GM12878 (cell line): ENCODE measurements around the gene ARHGAP30. TPM values are rescaled to one million over a fixed set of nuclear protein-coding genes. Genes with fewer than 3 reads are reported as not detected.

ENCODE experiments used
- ATAC-seq: fragments of 200-7000 bp; cut with Tn5 transposase; 3 replicates; pipeline ENCODE4 v1.9.1; 2020; ENCODE audit warnings: mild to moderate bottlenecking, moderate library complexity
- BruUV-seq: library from RNA; stranded (reverse); fragments of 400-500 nt; replicated peaks from 2 replicates; lab custom pipeline; 2021; lab: Mats Ljungman, UMichigan
- CTCF ChIA-PET: fragments of 300-600 bp; sonication (Branson Sonifier 250); formaldehyde crosslinking; extraction: SDS; loops from one replicate; lab custom pipeline; 2021; ENCODE audit warnings: inconsistent platforms; lab: Yijun Ruan, JAX
- POLR2A ChIA-PET: fragments of 350-600 bp; formaldehyde crosslinking; extraction: SDS; loops from one replicate; lab custom pipeline; 2021; ENCODE audit warnings: inconsistent platforms; lab: Charles Lee
- RAD21 ChIA-PET: fragments of 300-600 bp; sonication (Branson Sonifier 250); formaldehyde crosslinking; loops from one replicate; lab custom pipeline; 2023; ENCODE audit warnings: antibody characterized with exemption; ENCODE audit not compliant: unreplicated experiment; lab: Charles Lee
- SMC1A ChIA-PET: fragments of 300-600 bp; sonication (Branson Sonifier 250); formaldehyde crosslinking; loops from one replicate; lab custom pipeline; 2023; ENCODE audit not compliant: unreplicated experiment, uncharacterized antibody; lab: Charles Lee
- DNase-seq: peaks from one replicate; pipeline ENCODE4 v3.0.0-alpha.2; 2011; ENCODE audit warnings: low read depth, low spot score
- FAIRE-seq: peaks from 3 replicates; lab custom pipeline; 2011; peaks lifted over from hg19 to GRCh38; lab: Jason Lieb, UNC
- H2AFZ ChIP-seq: 2 replicates; pipeline ENCODE4 v1.6.0; 2011; ENCODE audit warnings: low read depth, low read length, control low read depth; ENCODE audit not compliant: control insufficient read depth
- H3K27ac ChIP-seq: 2 replicates; pipeline ENCODE4 v1.5.1; 2011; ENCODE audit warnings: control low read depth; ENCODE audit not compliant: control insufficient read depth, insufficient read depth
- H3K27me3 ChIP-seq, 2 experiments: replicated peaks in 1 of 2; 2 replicates each; pipeline versions ENCODE4 v1.6.0 to v1.6.1; 2011; ENCODE audit warnings: low read length in 1 of 2; ENCODE audit not compliant: control insufficient read depth in 2 of 2, insufficient read depth in 2 of 2
- H3K36me3 ChIP-seq, 2 experiments: 2 replicates each; pipeline ENCODE4 v1.5.1; 2011; ENCODE audit warnings: low read length in 1 of 2; ENCODE audit not compliant: control insufficient read depth in 2 of 2, insufficient read depth in 2 of 2
- H3K4me1 ChIP-seq: 2 replicates; pipeline ENCODE4 v1.6.1; 2011; ENCODE audit warnings: mild to moderate bottlenecking, low read length, moderate library complexity, mixed read lengths; ENCODE audit not compliant: control insufficient read depth, insufficient read depth
- H3K4me2 ChIP-seq: 2 replicates; pipeline ENCODE4 v1.6.0; 2011; ENCODE audit warnings: control low read depth; ENCODE audit not compliant: control insufficient read depth, insufficient read depth
- H3K4me3 ChIP-seq: fragments of 200-600 bp; sonication (generic); 2 replicates; pipeline ENCODE4 v1.5.1; 2016
- H3K79me2 ChIP-seq: 2 replicates; pipeline ENCODE4 v1.6.0; 2011; ENCODE audit warnings: low read length; ENCODE audit not compliant: control insufficient read depth, insufficient read depth
- H3K9ac ChIP-seq: 2 replicates; pipeline ENCODE4 v1.8.0; 2011; ENCODE audit warnings: low read length, control low read depth, mixed read lengths; ENCODE audit not compliant: control insufficient read depth, insufficient read depth
- H3K9me3 ChIP-seq: replicated peaks from 3 replicates; pipeline ENCODE4 v1.5.1; 2011; ENCODE audit warnings: mild to moderate bottlenecking, low read length; ENCODE audit not compliant: control insufficient read depth, insufficient read depth
- H4K20me1 ChIP-seq: 2 replicates; pipeline ENCODE4 v1.6.0; 2011; ENCODE audit not compliant: control insufficient read depth, insufficient read depth
- ASH2L ChIP-seq: fragments of 300-600, 200-600 bp; sonication (generic); IDR thresholded peaks from 2 replicates; pipeline ENCODE4 v1.6.1; 2017; ENCODE audit warnings: low read depth, mild to moderate bottlenecking, borderline replicate concordance
- ATF3 ChIP-seq: IDR thresholded peaks from 2 replicates; pipeline ENCODE4 v1.6.1; 2011; ENCODE audit warnings: low read depth, mild to moderate bottlenecking, low read length, moderate library complexity, borderline replicate concordance; ENCODE audit errors: extremely low read depth
- BCL3 ChIP-seq: IDR thresholded peaks from 2 replicates; pipeline ENCODE4 v1.6.1; 2011; ENCODE audit warnings: borderline replicate concordance, low read depth, mild to moderate bottlenecking, moderate library complexity, low read length; ENCODE audit not compliant: insufficient read depth, poor library complexity, severe bottlenecking
- BCLAF1 ChIP-seq: fragments of 450-650 bp; IDR thresholded peaks from 2 replicates; pipeline ENCODE4 v1.6.1; 2017; ENCODE audit warnings: antibody characterized with exemption, mild to moderate bottlenecking, moderate library complexity
- CHD1 ChIP-seq: IDR thresholded peaks from 2 replicates; pipeline ENCODE4 v1.6.1; 2012; ENCODE audit warnings: low read depth, low read length, improper control_type of control experiment
- NFYA ChIP-seq: IDR thresholded peaks from 2 replicates; pipeline ENCODE4 v1.6.1; 2011; ENCODE audit warnings: low read depth, mild to moderate bottlenecking, low read length, improper control_type of control experiment, borderline replicate concordance
- POLR2AphosphoS5 ChIP-seq: IDR thresholded peaks from 2 replicates; pipeline ENCODE4 v1.6.1; 2011; ENCODE audit warnings: mild to moderate bottlenecking, low read length, inconsistent platforms
- RCOR1 ChIP-seq: conservative IDR thresholded peaks from 2 replicates; pipeline ENCODE4 v1.6.1; 2012; ENCODE audit warnings: low read depth, low read length, improper control_type of control experiment
- ZNF592 ChIP-seq: fragments of 450-650 bp; IDR thresholded peaks from 2 replicates; pipeline ENCODE4 v1.6.1; 2017; ENCODE audit warnings: mild to moderate bottlenecking, moderate library complexity
- ZZZ3 ChIP-seq: IDR thresholded peaks from 2 replicates; pipeline ENCODE4 v1.6.1; 2011; ENCODE audit warnings: low read depth; ENCODE audit not compliant: control insufficient read depth, insufficient read length
- WGBS: methylation state at CpG from one replicate; pipeline ENCODE4 v1.1.6; 2016; ENCODE audit warnings: low lambda C conversion rate; ENCODE audit not compliant: insufficient replicate concordance, insufficient coverage; ENCODE audit errors: missing lambda C conversion rate; 5-methylcytosine and 5-hydroxymethylcytosine counted together
- in situ Hi-C: fragments of 300-500 bp; cut with MboI; formaldehyde crosslinking; loops from 9 replicates; pipeline ENCODE4 v1.14.3; 2018; ENCODE audit warnings: mixed read lengths
- intact Hi-C: fragments of 100-400 bp; cut with micrococcal nuclease; formaldehyde crosslinking; loops from one replicate; pipeline ENCODE4 v1.14.2; 2022; ENCODE audit not compliant: unreplicated experiment
- polyA plus RNA-seq, 11 experiments: library from polyadenylated mRNA; depleted of rRNA in 4 of 11; unstranded in 6 of 11; stranded (reverse) in 5 of 11; fragments of >200 nt; fragmentation: Nextera tagmentation in 4 of 11; fragmentation: Illumina TruSeq in 1 of 11; extraction: Ambion mirVana in 4 of 11; extraction: Trizol in 1 of 11; gene quantifications; 1 replicate in 1 of 11; 2 replicates in 10 of 11; pipeline versions ENCODE4 v1.2.1 to v1.2.3, GENCODE V29; 2011 to 2016; ENCODE audit warnings: inconsistent platforms in 2 of 11, missing spikeins in 2 of 11, low read depth in 1 of 11
- total RNA-seq, 4 experiments: library from RNA; depleted of rRNA in 3 of 4; stranded (reverse); fragments of >200 nt in 3 of 4; fragmentation: Illumina TruSeq in 1 of 4; extraction: Trizol in 1 of 4; gene quantifications; 2 replicates each; pipeline versions ENCODE4 v1.2.1 to v1.2.3, GENCODE V29; 2013 to 2021

Gene ARHGAP30
- total and polyA plus RNA-seq, 10 of the 15 experiments (the other 5 are each of a cell fraction or from before 2014, with no cell fraction given), result 12.9 to 143 (median 76.3) TPM

- RAD21 ChIA-PET, result no interaction called here
- no TSS peak for BruUV-seq
Observed at GRCh38 chr1:161052899-161053298, 16.8 kb downstream of the ARHGAP30 start.

More at GRCh38 chr1:161052899-161053298, 16.8 kb downstream of the ARHGAP30 start:
- DNase-seq, result no peak
- no peak for ATAC-seq
- Histone ChIP-seq H3K4me2 (no peak overlapping the region), H4K20me1 (no peaks in the 10 kb centered on the region), H3K9ac (no peak overlapping the region), H3K27me3 (no peaks in the 10 kb centered on the region), H2AFZ (no peak overlapping the region), H3K4me1 (0 out of 2 replicates have a peak, but pooled peaks cover under 1% of the 10 kb centered on the region), H3K4me3 (no peak overlapping the region), H3K36me3 (peaks cover 36 to 38% of the 10 kb centered on the region in 2 experiments), H3K79me2 (no peaks in the 10 kb centered on the region; the same call in 1 of the 2 replicates), H3K27ac (no peak overlapping the region), H3K9me3 (no peaks in the 10 kb centered on the region)
- intact Hi-C loops, result no loop called here
- ChIA-PET POLR2A (interaction anchor here (0.6 kb wide), 1 partner anchor 52 kb away, joined by 3 read pairs; no protein-coding TSS in a partner anchor), CTCF (no interaction called here), SMC1A (no interaction called here)
- in situ Hi-C loops, result no loop called here
- WGBS, result 100% methylated on average over 3 of the region's 3 CpGs
- no peak for FAIRE-seq
- no peak for TF ChIP-seq BCLAF1
- TF ChIP-seq ZZZ3, result no peak
- no peak for TF ChIP-seq NFYA
- no peak for TF ChIP-seq ZNF592
- TF ChIP-seq ASH2L, result no peak
- TF ChIP-seq RCOR1, result no peak
- no peak for TF ChIP-seq CHD1
- TF ChIP-seq POLR2AphosphoS5, result no peak
- no peak for TF ChIP-seq ATF3
- TF ChIP-seq BCL3, result no peak
